Measurements from ENCODE around the gene PAX8.
A peak's percentile ranks its signal among the peaks of the same experiment; 100 is the strongest.
"Not testable (repeated sequence)": the region's sequence is repeated elsewhere in the genome, so short reads cannot be mapped to it uniquely, and the experiment has no call there.

Gene PAX8

DNA sequence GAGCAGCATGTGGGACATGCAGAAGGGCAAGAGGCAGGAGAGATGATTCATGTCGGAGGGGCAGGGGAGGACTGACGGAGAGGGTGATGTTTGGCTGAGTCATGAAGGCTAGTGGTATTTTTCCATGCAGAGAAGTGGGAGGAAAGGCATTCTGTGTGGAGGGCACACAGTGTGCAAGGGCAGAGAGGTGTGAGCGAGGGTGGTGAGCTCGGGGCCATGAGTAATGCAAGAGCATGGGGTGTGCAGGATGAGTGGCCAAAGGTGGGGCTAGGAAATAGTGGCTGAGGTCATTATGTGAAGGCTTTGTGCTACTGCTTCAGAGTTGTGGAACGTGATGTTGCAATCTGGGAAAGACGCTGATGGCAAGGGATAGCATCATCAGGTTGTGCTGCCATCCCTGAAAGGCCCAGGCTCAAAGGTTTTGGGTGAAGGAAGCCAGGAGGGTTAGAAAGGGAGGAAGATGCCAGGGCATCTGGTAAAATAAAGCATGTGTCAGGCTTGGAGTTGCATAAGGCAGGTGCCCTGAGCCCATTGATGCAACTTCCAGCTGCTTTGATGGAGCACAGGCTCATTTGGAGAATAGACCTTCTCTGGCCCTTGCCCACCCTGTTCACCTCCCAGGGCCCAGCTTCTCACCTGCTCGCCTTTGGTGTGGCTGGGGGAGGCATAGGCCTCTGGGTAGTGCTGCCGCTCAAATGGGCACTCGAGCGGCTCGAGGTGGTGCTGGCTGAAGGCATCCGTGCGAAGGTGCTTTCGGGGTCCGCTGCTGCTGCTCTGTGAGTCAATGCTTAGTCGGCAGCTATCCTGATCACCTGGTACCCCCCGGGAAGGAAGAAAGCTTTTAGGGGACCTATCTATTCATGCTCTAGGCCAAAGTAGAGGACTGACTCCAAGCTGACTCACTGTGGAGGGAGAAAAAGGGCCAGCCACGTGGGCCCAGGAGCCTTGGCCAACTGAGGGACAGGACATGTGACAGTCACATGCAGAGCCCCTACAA, 37.5 kb downstream of the PAX8 start:
- no peak overlapping the region for H3K9ac ChIP-seq (ENCODE audit: low read length)
- H3K4me3 ChIP-seq (ENCODE audit: low read length) = no peak overlapping the region
- H3K9me3 ChIP-seq (ENCODE audit: control insufficient read depth, low read depth, low read length) = no peaks in the 10 kb centered on the region

DNA sequence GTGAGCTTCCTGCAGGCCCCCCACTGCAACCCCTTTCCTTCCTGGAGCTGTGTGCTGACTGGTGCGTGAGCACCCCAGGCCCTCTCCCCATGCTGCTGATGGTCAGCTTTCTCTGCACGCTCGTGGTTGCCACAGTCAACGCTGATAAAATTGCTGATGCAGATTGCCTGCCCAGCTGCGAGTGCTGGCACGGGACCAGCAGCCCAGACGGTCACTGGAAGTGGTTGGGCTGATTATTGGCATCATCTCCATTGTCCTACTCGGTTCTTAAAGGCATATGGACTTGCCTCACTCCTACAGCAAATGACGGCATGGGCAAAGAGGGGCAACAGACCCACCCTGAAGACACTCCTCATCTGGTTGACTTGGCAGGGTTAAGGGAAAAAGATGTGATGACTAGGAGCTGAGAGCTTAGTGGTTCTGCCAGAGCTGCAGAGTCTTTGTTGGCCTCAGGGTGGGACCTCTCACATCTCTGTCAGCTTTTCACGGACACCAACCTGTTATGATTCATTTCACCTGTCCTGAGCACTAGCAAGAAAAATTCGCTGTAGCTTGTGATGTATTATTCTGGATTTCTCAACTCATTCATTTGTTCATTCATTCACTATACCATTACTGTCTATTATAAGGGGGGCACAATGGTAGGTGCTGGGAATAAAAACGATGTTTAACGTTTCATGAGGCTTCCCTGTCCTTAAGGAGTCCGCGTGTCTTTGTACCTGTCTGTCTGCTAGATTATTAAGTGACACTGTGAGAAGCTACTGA, 38.4 kb downstream of the PAX8 start:
- Histone ChIP-seq H3K27me3 (ENCODE audit: control insufficient read depth, insufficient read depth, low read length) (no peaks in the 10 kb centered on the region), H3K9me3 (ENCODE audit: control insufficient read depth, low read depth, low read length) (no peaks in the 10 kb centered on the region), H3K36me3 (ENCODE audit: control insufficient read depth, low read depth, low read length) (peaks cover 22% of the 10 kb centered on the region), H3K27ac (ENCODE audit: low read length) (no peak overlapping the region), H3K4me1 (ENCODE audit: control insufficient read depth, low read depth, low read length) (peaks cover 1% of the 10 kb centered on the region), H3K9ac (ENCODE audit: low read length) (no peak overlapping the region), H3K4me3 (ENCODE audit: low read length) (no peak overlapping the region)

More for the DNA sequence above, 37.5 kb downstream of the PAX8 start:
- Histone ChIP-seq H3K4me1 (ENCODE audit: control insufficient read depth, low read depth, low read length) (peaks cover 5% of the 10 kb centered on the region), H3K36me3 (ENCODE audit: control insufficient read depth, low read depth, low read length) (peaks cover 22% of the 10 kb centered on the region), H3K27ac (ENCODE audit: low read length) (no peak overlapping the region), H3K27me3 (ENCODE audit: control insufficient read depth, insufficient read depth, low read length) (no peaks in the 10 kb centered on the region)

DNA sequence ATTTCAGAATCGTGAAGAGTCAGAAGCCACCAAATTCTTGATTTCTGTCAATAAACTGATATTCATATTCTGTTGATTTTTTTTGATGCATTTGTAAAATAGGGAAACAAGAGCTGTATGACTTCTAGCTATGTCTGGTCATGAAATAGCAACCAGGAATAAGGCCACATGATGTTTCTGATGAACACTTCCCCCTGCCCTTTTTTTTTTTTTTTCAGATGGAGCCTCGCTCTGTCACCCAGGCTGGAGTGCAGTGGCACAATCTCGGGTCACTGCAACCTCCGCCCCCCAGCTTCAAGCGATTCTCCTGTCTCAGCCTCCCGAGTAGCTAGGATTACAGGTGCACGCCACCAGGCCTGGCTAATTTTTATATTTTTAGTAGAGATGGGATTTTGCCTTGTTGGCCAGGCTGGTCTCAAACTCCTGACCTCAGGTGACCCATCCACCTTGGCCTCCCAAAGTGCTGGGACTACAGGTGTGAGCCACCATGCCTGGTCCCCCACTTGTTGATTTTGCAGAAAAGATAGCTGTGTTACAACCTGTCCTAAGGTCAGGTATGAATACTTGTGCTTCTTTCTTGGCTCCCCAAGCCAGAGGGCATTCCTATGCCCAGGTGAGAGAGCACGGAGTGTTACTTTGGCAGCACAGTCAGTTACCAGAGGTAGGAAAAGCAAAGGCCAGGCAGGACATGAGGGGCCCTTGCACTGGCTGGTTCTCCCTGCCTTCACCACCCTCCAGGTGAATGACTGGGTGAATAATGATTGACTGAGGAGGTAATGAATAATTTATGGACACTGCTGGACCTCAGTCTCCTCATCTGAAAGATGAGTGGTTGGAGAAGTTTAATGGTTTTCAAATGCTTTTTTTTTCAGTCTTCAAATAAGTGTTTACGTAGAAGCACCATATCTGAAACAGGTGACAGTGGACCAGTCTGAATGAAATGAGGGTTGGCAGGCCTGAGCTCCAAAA, 39.6 kb downstream of the PAX8 start:
- Histone ChIP-seq H3K4me3 (ENCODE audit: low read length) (no peak overlapping the region), H3K36me3 (ENCODE audit: control insufficient read depth, low read depth, low read length) (peaks cover 22% of the 10 kb centered on the region), H3K9me3 (ENCODE audit: control insufficient read depth, low read depth, low read length) (no peaks in the 10 kb centered on the region), H3K9ac (ENCODE audit: low read length) (no peak overlapping the region), H3K27ac (ENCODE audit: low read length) (no peak overlapping the region), H3K4me1 (ENCODE audit: control insufficient read depth, low read depth, low read length) (no peaks in the 10 kb centered on the region), H3K27me3 (ENCODE audit: control insufficient read depth, insufficient read depth, low read length) (no peaks in the 10 kb centered on the region)

DNA sequence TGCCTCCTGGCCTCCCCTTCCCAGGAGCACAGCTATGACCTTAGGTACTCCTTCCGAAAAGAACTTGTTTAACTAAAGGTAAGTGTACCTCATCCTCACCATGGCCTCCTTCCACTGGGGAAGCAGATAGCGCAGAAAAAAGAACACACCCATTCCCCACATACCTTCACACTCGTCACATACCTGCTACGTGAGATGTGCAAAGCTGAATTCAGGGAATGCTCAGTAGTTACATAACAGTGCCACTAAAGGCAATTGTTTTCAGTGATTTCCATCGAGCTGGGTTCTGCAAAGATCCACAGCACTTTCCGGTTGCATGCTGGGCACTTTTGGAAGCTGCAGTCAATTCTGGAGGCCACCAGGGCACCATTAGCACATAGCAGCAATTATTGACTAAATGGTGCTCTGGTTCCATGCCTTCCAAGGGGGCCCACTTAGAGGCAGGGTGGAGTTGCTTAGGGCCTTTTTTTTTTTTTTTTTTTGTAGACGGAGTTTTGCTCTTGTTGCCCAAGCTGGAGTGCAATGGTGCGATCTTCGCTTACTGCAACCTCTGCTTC, 41.0 kb downstream of the PAX8 start:
- H3K27me3 ChIP-seq (ENCODE audit: control insufficient read depth, insufficient read depth, low read length) = no peaks in the 10 kb centered on the region
- H3K36me3 ChIP-seq (ENCODE audit: control insufficient read depth, low read depth, low read length) = peaks cover 22% of the 10 kb centered on the region
- H3K9ac ChIP-seq (ENCODE audit: low read length) = no peak overlapping the region
- H3K4me3 ChIP-seq (ENCODE audit: low read length) = no peak overlapping the region
- H3K9me3 ChIP-seq (ENCODE audit: control insufficient read depth, low read depth, low read length) = no peaks in the 10 kb centered on the region
- no peaks in the 10 kb centered on the region for H3K4me1 ChIP-seq (ENCODE audit: control insufficient read depth, low read depth, low read length)
- H3K27ac ChIP-seq (ENCODE audit: low read length) = no peak overlapping the region

DNA sequence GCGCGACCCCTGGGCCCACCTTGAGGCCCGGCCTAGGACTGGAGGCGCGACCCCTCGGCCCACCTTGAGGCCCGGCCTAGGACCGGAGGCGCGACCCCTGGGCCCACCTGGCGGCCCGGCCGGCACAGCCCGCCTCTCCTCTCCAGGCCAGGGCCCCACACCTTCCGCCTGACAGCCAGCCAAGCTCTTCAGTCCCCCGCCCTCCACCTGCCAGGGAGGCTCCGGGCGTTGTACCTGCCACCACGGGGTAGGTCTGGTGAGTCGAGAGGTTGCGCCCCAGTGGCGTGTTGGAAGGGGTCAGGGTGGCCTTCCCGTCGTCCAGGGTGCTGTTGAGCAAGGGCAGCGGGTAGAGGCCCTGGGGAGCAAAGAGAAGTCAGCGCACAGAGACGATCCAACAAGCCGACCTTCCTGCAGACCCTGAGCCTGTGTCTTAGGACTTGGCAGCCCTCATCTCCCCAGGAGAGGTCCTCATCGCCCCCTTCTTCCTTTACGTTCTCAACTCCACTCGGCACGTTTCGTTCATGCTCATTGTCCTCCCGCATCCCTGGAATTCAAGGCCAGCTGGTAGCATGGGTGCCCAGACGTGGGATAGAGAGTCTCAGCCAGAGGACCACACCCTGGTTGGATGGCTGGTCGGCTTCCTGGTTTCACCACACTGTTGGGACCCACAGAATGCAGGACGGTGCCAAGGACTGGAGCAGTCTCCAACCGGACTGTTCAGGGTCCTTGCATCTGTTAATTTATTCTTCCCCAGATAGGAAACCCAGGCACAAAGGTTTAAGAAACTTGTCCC, 42.2 kb downstream of the PAX8 start:
- peak overlapping the region; percentile 28 for H3K4me3 ChIP-seq (ENCODE audit: low read length)
- no peak overlapping the region for H3K27ac ChIP-seq (ENCODE audit: low read length)
- no peaks in the 10 kb centered on the region for H3K9me3 ChIP-seq (ENCODE audit: control insufficient read depth, low read depth, low read length)
- H3K27me3 ChIP-seq (ENCODE audit: control insufficient read depth, insufficient read depth, low read length) = no peaks in the 10 kb centered on the region
- no peaks in the 10 kb centered on the region for H3K4me1 ChIP-seq (ENCODE audit: control insufficient read depth, low read depth, low read length)
- peaks cover 22% of the 10 kb centered on the region for H3K36me3 ChIP-seq (ENCODE audit: control insufficient read depth, low read depth, low read length)
- no peak overlapping the region for H3K9ac ChIP-seq (ENCODE audit: low read length)

DNA sequence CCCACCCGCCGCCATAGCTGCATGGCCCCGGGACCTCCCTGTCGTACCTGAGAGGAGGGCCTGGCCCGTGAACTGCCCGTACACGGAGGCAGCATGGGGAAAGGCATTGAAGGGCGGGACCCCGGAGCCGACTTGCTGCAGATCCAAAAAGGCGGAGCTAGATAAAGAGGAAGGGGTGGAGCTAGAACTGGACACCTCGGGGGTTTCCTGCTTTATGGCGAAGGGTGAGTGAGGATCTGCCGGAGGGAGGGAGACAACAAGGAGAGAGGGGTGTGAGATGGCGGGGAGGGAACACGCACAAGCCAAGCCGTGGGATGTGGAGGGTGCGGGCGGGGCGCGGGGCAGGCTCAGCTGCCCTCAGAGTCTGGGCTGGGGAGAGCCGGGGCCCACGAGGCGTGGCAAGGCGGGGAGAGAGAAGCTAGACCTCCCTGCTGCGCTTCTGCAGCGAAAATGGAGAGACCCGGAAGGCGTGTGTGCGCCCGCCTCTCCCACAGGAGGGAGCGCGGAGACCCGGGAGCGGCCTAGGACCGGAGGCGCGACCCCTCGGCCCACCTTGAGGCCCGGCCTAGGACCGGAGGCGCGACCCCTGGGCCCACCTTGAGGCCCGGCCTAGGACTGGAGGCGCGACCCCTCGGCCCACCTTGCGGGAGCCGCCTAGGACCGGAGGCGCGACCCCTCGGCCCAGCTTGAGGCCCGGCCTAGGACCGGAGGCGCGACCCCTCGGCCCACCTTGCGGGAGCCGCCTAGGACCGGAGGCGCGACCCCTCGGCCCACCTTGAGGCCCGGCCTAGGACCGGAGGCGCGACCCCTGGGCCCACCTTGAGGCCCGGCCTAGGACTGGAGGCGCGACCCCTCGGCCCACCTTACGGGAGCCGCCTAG, 43.1 kb downstream of the PAX8 start:
- H3K4me3 ChIP-seq (ENCODE audit: low read length) = peak overlapping the region; percentile 68
- not testable (repeated sequence) for H3K9me3 ChIP-seq (ENCODE audit: control insufficient read depth, low read depth, low read length); H3K4me1 ChIP-seq (ENCODE audit: control insufficient read depth, low read depth, low read length); H3K27ac ChIP-seq (ENCODE audit: low read length); H3K27me3 ChIP-seq (ENCODE audit: control insufficient read depth, insufficient read depth, low read length)
- H3K36me3 ChIP-seq (ENCODE audit: control insufficient read depth, low read depth, low read length) = peaks cover 22% of the 10 kb centered on the region
- H3K9ac ChIP-seq (ENCODE audit: low read length) = peak overlapping the region; percentile 58

DNA sequence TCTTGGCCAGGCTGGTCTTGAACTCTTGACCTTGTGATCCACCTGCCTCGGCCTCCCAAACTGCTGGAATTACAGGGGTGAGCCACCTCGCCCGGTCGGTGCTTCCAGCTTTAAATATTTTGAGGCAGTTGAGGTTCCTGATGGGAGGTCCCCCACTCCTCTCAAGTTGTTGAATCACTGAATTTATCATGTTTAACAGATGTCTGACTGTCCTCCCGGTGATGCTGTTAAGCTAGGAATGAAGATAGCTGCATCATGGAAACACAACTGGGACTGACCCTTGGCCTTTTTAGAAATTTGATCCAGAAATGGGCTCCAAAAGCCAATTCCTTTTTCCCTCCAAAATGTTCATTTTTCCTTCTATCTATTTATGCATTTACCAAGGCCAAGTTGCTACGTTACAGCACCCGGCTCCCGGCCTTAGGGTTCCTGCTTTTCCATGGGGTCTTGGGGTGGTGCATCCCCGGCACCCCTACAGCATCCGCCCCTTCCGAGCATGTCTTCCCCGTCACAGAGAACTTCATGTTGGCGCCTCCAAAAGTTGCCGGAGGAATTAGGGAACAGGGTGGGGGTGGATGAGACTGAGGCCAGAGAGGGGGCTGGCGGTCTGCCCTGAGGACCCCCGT, 43.9 kb downstream of the PAX8 start:
- Histone ChIP-seq H3K4me3 (ENCODE audit: low read length) (peak overlapping the region; percentile 68), H3K9ac (ENCODE audit: low read length) (peak overlapping the region; percentile 58), H3K9me3 (ENCODE audit: control insufficient read depth, low read depth, low read length) (no peaks in the 10 kb centered on the region), H3K27me3 (ENCODE audit: control insufficient read depth, insufficient read depth, low read length) (no peaks in the 10 kb centered on the region), H3K27ac (ENCODE audit: low read length) (no peak overlapping the region), H3K4me1 (ENCODE audit: control insufficient read depth, low read depth, low read length) (no peaks in the 10 kb centered on the region), H3K36me3 (ENCODE audit: control insufficient read depth, low read depth, low read length) (peaks cover 18% of the 10 kb centered on the region)

DNA sequence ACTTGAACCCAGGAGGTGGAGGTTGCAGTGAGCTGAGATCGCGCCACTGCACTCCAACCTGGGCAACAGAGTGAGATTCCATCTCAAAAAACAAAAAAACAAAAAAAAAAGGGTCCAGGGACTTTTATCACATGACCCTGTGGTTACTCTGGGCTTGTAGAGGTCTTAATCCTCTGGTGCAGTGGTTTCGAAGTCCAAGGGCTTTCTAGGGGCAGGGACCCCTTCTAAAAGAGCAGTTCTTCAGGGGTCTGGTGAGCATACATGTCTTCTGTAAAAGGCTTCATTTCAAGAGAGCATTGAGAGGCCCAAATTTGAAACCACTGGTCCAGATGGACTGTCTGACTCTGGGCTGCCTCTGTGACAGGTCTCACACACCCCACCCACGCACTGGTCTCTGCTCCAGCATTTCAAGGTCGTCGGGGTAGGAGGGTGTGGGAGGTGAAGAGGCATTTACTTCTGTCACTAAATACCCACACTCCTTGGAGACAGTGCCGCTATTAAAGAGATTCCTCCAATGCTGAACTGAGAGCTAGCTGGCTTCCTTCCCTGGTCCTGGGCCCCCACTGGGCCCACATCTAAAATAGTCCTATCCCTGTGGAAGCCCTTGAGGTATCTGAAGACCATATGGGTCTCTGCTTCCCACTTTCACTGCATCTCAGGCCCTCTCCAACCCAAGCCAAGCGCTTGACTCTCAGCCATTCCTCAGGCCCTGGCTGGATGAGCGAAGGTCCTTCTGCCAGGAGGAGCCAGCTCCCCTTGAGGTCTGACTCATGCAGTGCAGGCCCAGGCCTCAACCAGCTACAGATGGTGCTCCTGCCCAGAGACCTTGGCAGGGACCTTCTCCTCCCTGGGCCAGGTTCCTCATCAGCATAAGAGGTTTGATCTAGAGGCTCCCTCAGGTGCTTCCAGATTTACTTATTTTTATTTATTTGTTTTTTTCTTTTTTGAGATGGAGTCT, 44.8 kb downstream of the PAX8 start:
- H3K27ac ChIP-seq (ENCODE audit: low read length) = no peak overlapping the region
- H3K36me3 ChIP-seq (ENCODE audit: control insufficient read depth, low read depth, low read length) = peaks cover 13% of the 10 kb centered on the region
- H3K27me3 ChIP-seq (ENCODE audit: control insufficient read depth, insufficient read depth, low read length) = no peaks in the 10 kb centered on the region
- H3K9ac ChIP-seq (ENCODE audit: low read length) = no peak overlapping the region
- no peak overlapping the region for H3K4me3 ChIP-seq (ENCODE audit: low read length)
- H3K9me3 ChIP-seq (ENCODE audit: control insufficient read depth, low read depth, low read length) = no peaks in the 10 kb centered on the region
- no peaks in the 10 kb centered on the region for H3K4me1 ChIP-seq (ENCODE audit: control insufficient read depth, low read depth, low read length)

DNA sequence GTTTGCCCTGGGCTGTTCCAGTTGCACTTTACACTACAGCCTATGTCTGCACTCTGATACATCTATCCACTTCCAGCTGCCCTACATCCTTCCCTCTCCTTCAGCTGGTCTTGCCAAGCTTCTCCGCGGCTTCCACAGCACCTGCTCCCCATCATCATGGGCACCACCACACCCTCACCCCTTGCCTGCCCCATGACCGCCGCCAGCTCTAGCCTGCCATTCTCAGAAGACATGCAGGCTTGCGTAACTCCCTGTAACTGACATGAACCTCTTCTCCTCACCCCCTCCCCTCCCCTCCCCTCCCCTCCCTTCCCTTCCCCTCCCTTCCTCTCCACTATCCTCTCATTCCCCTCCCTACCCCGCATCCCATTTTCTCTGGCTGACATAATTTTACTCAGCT, 46.0 kb downstream of the PAX8 start:
- no peaks in the 10 kb centered on the region for H3K9me3 ChIP-seq (ENCODE audit: control insufficient read depth, low read depth, low read length)
- no peaks in the 10 kb centered on the region for H3K27me3 ChIP-seq (ENCODE audit: control insufficient read depth, insufficient read depth, low read length)
- H3K27ac ChIP-seq (ENCODE audit: low read length) = no peak overlapping the region
- no peak overlapping the region for H3K9ac ChIP-seq (ENCODE audit: low read length)
- no peak overlapping the region for H3K4me3 ChIP-seq (ENCODE audit: low read length)
- H3K36me3 ChIP-seq (ENCODE audit: control insufficient read depth, low read depth, low read length) = peaks cover 5% of the 10 kb centered on the region
- H3K4me1 ChIP-seq (ENCODE audit: control insufficient read depth, low read depth, low read length) = no peaks in the 10 kb centered on the region
